Measurements from ENCODE around the gene PDE4D. TPM values are rescaled to one million over a fixed set of nuclear protein-coding genes. Genes with fewer than 3 reads are reported as not detected.

The PDE4D gene
- total and polyA plus RNA-seq, 2 donors (not counting 3 experiments of a cell fraction or from before 2014, with no cell fraction given): 34.5 to 51.2 TPM

GRCh38 chr5:59209758-59210359, 683.7 kb downstream of the PDE4D start:
- FAIRE-seq (no peak), DNase-seq (ENCODE audit: low read depth, low spot score) (no peak)
- TF ChIP-seq MAX (IDR thresholded peaks at IDR 0.05; ENCODE audit: insufficient read depth, insufficient read length) (no peak), POLR2A (IDR thresholded peaks at IDR 0.05; ENCODE audit: low read depth, low read length) (no peak), MYC (IDR thresholded peaks at IDR 0.05; ENCODE audit: low read depth, low read length) (no peak), GATA2 (IDR thresholded peaks at IDR 0.05; ENCODE audit: insufficient read depth, insufficient read length, low read depth, low read length) (no peak), EZH2 (IDR thresholded peaks at IDR 0.05; ENCODE audit: borderline replicate concordance, low read depth, low read length, severe bottlenecking) (no peak), POLR2AphosphoS5 (IDR thresholded peaks at IDR 0.05; ENCODE audit: insufficient read depth, low read depth, low read length) (no peak), FOS (IDR thresholded peaks at IDR 0.05; ENCODE audit: borderline replicate concordance, insufficient read depth, low read length) (no peak), JUN (IDR thresholded peaks at IDR 0.05; ENCODE audit: borderline replicate concordance, insufficient read depth, insufficient read length, low read depth) (no peak), CTCF (IDR thresholded peaks at IDR 0.05; ENCODE audit: extremely low read depth in 1 of 2, insufficient read depth in 1 of 2, low read depth in 1 of 2, low read length in 2 of 2) (no peak)
- Histone ChIP-seq H3K4me1 (ENCODE audit: control insufficient read depth, extremely low read depth, insufficient read depth, low read length) (peaks cover 14% of the 10 kb centered on the region), H3K9ac (replicated peaks; ENCODE audit: extremely low read depth, insufficient read depth, low read length) (no peak overlapping the region), H3K79me2 (ENCODE audit: control insufficient read depth, insufficient read depth, low read length) (no peaks in the 10 kb centered on the region), H3K27me3 (ENCODE audit: control insufficient read depth in 2 of 2, insufficient read depth in 2 of 2, low read length in 2 of 2) (no peaks in the 10 kb centered on the region), H3K9me1 (replicated peaks; ENCODE audit: control insufficient read depth, extremely low read depth, insufficient read depth, low read length) (no peaks in the 10 kb centered on the region), H3K27ac (ENCODE audit: insufficient read depth, low read depth, low read length) (no peak overlapping the region), H3K9me3 (replicated peaks; ENCODE audit: control insufficient read depth, insufficient read depth, low read length) (no peaks in the 10 kb centered on the region), H3K36me3 (ENCODE audit: control insufficient read depth in 2 of 2, extremely low read depth in 1 of 2, insufficient read depth in 2 of 2, low read length in 2 of 2) (peaks cover 0 to 3% of the 10 kb centered on the region in 2 experiments), H3K4me3 (replicated peaks in 1 of 3; ENCODE audit: insufficient read depth in 1 of 3, low read depth in 1 of 3, low read length in 3 of 3) (no peak overlapping the region), H2AFZ (ENCODE audit: low read depth, low read length) (no peak overlapping the region), H4K20me1 (replicated peaks; ENCODE audit: control insufficient read depth, extremely low read depth, insufficient read depth, low read length) (no peaks in the 10 kb centered on the region), H3K4me2 (ENCODE audit: insufficient read depth, low read length) (no peak overlapping the region)
- ChIA-PET POLR2A (no interaction called here), CTCF (interaction anchor here (0.8 to 1.9 kb wide), 7 partner anchors 14 to 171 kb away, joined by 3 to 10 read pairs (median 3); no protein-coding TSS in a partner anchor)
- BruUV-seq (replicated peaks): no TSS peak
- intact Hi-C loops (cut with micrococcal nuclease) (no loop called here), dilution Hi-C loops (cut with MboI; ENCODE audit: extremely low pct_ligation_motif_present, low sequenced_read_pairs) (no loop called here)

All from endothelial cell of umbilical vein (primary cell).